ENCODE measurements around the gene OPN1LW. TPM values are rescaled to one million over a fixed set of nuclear protein-coding genes. Genes with fewer than 3 reads are reported as not detected.
"Not testable (repeated sequence)": the region's sequence is repeated elsewhere in the genome, so short reads cannot be mapped to it uniquely, and the experiment has no call there.

Gene OPN1LW
- not detected in 2 replicates for total RNA-seq (2021)
- long read RNA-seq = 0 reads

GRCh38 chrX:154144010-154144409 lies at the start of gene OPN1LW:
Gene OPN1LW, plus strand, starts transcription at chrX:154144243. Its CDS starts 41 bp downstream, at chrX:154144284.
- not testable (repeated sequence) for H3K27me3 ChIP-seq (ENCODE audit: insufficient read depth, low read length); H3K23me2 ChIP-seq (ENCODE audit: insufficient read length, low read depth, low read length, poor library complexity, severe bottlenecking); H2BK12ac ChIP-seq (ENCODE audit: insufficient read length, low read depth, low read length); H3K4me2 ChIP-seq (ENCODE audit: insufficient read depth, insufficient read length, low read length); H3K27ac Mint-ChIP-seq; H3K4me1 ChIP-seq (ENCODE audit: insufficient read depth, low read length); H3K79me2 ChIP-seq (ENCODE audit: insufficient read depth, low read length); H3K79me1 ChIP-seq (ENCODE audit: insufficient read depth, low read depth, low read length, poor library complexity, severe bottlenecking); H3K27ac ChIP-seq (ENCODE audit: insufficient read length, low read depth, low read length); H3K4ac ChIP-seq (ENCODE audit: low read depth, low read length); H3T11ph ChIP-seq (ENCODE audit: low read length); H2AK5ac ChIP-seq (ENCODE audit: insufficient read length, low read length); H3K23ac ChIP-seq (ENCODE audit: insufficient read length, low read depth, low read length); H2BK20ac ChIP-seq (ENCODE audit: low read depth, low read length, poor library complexity, severe bottlenecking); H2BK120ac ChIP-seq (ENCODE audit: low read depth, low read length, poor library complexity, severe bottlenecking); H3K9ac ChIP-seq (ENCODE audit: extremely low read depth, insufficient read length, low read length); H3K27me3 Mint-ChIP-seq (ENCODE audit: low read depth); H4K91ac ChIP-seq (ENCODE audit: insufficient read length, low read depth, low read length); H4K20me1 ChIP-seq (ENCODE audit: control insufficient read depth, insufficient read depth, insufficient read length); H3K4me3 Mint-ChIP-seq; H3K14ac ChIP-seq (ENCODE audit: insufficient read depth, low read length); H2BK15ac ChIP-seq (ENCODE audit: low read depth, low read length); H2BK5ac ChIP-seq (ENCODE audit: insufficient read length, low read length); H3K56ac ChIP-seq (ENCODE audit: insufficient read length, low read depth, low read length); H4K5ac ChIP-seq (ENCODE audit: insufficient read length, low read depth, low read length); H3K18ac ChIP-seq (ENCODE audit: insufficient read length, low read depth, low read length); H4K8ac ChIP-seq (replicated peaks; ENCODE audit: insufficient read length, low read depth, low read length); H2AFZ ChIP-seq (ENCODE audit: low read length); DNase-seq; H3K4me1 Mint-ChIP-seq
- peaks cover 17% of the 10 kb centered on the region for H3K9me3 ChIP-seq (ENCODE audit: control insufficient read depth, low read depth, low read length)
- H3K9me3 Mint-ChIP-seq = peaks cover 44 to 54% of the 10 kb centered on the region in 2 experiments
- H3K36me3 Mint-ChIP-seq (ENCODE audit: insufficient read depth in 1 of 3, low read depth in 3 of 3) = peaks cover 0 to 11% (median 5%) of the 10 kb centered on the region in 3 experiments; a peak in 5 of 7 replicates
- WGBS (ENCODE audit: extremely low coverage, insufficient read length, low lambda C conversion rate) = no CpG with 5 or more reads among the region's 15 CpGs
